ENCODE measurements around the gene SGF29. TPM values are rescaled to one million over a fixed set of nuclear protein-coding genes. Genes with fewer than 3 reads are reported as not detected.

SGF29 gene
- total and polyA plus RNA-seq, 2 experiments from 2014 or later = 10.0 to 17.6 TPM

DNA sequence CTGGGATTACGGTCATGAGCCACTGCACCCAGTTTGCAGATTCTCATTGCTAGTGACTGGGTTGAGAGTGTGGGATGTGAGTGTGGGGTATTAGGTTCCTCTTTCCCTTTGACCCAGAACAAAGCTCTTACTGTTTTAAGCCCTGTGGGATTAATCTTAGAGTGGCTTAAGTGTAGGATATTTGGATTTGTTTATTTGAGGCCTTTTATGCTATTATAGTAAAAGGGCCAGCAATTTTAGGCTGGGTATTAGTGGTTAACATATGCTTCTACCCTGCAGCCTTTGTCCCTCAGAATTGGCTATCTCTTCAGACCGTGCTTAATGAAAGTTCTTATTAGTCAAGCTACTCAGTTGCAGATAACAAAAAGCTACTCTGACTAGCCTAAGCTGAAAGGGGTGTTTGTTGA is 3.2 kb downstream of the SGF29 start (continued):
- no peak for TF ChIP-seq ZNF114 (CRISPR knock-in tag; IDR thresholded peaks at IDR 0.05)

DNA sequence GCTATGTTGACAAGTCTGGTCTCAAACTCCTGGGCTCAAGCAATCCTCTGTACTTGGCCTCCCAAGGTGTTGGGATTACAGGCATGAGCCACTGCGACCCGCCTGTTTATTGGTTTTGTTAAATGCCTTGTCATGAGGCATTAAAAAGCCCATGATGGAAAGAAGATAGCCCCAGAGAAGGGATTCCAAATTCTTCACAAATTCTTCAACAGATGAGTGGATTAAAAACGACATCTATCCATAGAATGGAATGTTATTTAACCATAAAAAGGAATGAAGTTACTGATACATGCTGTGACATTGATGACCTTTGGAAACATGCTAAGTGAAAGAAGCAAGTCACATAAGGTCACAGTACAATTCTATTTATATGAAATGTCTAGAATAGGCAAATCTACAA is 4.7 kb downstream of the SGF29 start:
- H3K27me3 Mint-ChIP-seq (ENCODE audit: insufficient read depth, low read depth, poor library complexity) = no peaks in the 10 kb centered on the region
- no peaks in the 10 kb centered on the region for H3K27me3 ChIP-seq (ENCODE audit: insufficient read depth)
- H3K27ac Mint-ChIP-seq = no peak overlapping the region
- no peak for ATAC-seq
- H3F3A ChIP-seq (replicated peaks; ENCODE audit: low read depth) = no peaks in the 10 kb centered on the region
- H2AFZ ChIP-seq = no peak overlapping the region
- H3K4me1 ChIP-seq (ENCODE audit: insufficient read depth) = no peaks in the 10 kb centered on the region
- TF ChIP-seq ZNF114 (CRISPR knock-in tag; IDR thresholded peaks at IDR 0.05) (no peak), JUNB (IDR thresholded peaks at IDR 0.05; ENCODE audit: unreplicated experiment) (no peak), EZH2 (IDR thresholded peaks at IDR 0.05; ENCODE audit: low read depth, unreplicated experiment) (no peak), CREB1 (CRISPR knock-in tag; IDR thresholded peaks at IDR 0.05; ENCODE audit: low read depth) (no peak), ZNF331 (CRISPR knock-in tag; IDR thresholded peaks at IDR 0.05; ENCODE audit: low read depth) (no peak), EZH2phosphoT487 (IDR thresholded peaks at IDR 0.05; ENCODE audit: unreplicated experiment) (no peak), STAT1 (IDR thresholded peaks at IDR 0.05; ENCODE audit: unreplicated experiment) (no peak), POLR2AphosphoS5 (IDR thresholded peaks at IDR 0.05; ENCODE audit: low read depth) (no peak)
- TF ChIP-seq, protein P1, sequence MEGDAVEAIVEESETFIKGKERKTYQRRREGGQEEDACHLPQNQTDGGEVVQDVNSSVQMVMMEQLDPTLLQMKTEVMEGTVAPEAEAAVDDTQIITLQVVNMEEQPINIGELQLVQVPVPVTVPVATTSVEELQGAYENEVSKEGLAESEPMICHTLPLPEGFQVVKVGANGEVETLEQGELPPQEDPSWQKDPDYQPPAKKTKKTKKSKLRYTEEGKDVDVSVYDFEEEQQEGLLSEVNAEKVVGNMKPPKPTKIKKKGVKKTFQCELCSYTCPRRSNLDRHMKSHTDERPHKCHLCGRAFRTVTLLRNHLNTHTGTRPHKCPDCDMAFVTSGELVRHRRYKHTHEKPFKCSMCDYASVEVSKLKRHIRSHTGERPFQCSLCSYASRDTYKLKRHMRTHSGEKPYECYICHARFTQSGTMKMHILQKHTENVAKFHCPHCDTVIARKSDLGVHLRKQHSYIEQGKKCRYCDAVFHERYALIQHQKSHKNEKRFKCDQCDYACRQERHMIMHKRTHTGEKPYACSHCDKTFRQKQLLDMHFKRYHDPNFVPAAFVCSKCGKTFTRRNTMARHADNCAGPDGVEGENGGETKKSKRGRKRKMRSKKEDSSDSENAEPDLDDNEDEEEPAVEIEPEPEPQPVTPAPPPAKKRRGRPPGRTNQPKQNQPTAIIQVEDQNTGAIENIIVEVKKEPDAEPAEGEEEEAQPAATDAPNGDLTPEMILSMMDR (conservative IDR thresholded peaks at IDR 0.05; ENCODE audit: low read depth in 2 of 2) = no peak
- H3K9me3 Mint-ChIP-seq = no peaks in the 10 kb centered on the region; the same call in 2 of the 3 replicates
- H3K27ac ChIP-seq (ENCODE audit: low read depth) = no peak overlapping the region
- peaks cover 20% of the 10 kb centered on the region for H3K36me3 Mint-ChIP-seq (ENCODE audit: low read depth)
- H3K79me2 ChIP-seq (replicated peaks; ENCODE audit: insufficient read depth) = peaks cover 12% of the 10 kb centered on the region; the same call in 1 of the 2 replicates
- no peak overlapping the region for H3K4me2 ChIP-seq
- no peaks in the 10 kb centered on the region for H4K20me1 ChIP-seq (replicated peaks; ENCODE audit: insufficient read depth)
- peaks cover 5% of the 10 kb centered on the region; the same call in 2 of the 3 replicates for H3K4me1 Mint-ChIP-seq
- no peaks in the 10 kb centered on the region for H3K36me3 ChIP-seq (ENCODE audit: insufficient read depth)
- no peak overlapping the region for H3K4me3 Mint-ChIP-seq
- H3K4me3 ChIP-seq = no peak overlapping the region
- DNase-seq (ENCODE audit: low spot score) = no peak
- H3K9me2 ChIP-seq (ENCODE audit: insufficient read depth) = no peaks in the 10 kb centered on the region

DNA sequence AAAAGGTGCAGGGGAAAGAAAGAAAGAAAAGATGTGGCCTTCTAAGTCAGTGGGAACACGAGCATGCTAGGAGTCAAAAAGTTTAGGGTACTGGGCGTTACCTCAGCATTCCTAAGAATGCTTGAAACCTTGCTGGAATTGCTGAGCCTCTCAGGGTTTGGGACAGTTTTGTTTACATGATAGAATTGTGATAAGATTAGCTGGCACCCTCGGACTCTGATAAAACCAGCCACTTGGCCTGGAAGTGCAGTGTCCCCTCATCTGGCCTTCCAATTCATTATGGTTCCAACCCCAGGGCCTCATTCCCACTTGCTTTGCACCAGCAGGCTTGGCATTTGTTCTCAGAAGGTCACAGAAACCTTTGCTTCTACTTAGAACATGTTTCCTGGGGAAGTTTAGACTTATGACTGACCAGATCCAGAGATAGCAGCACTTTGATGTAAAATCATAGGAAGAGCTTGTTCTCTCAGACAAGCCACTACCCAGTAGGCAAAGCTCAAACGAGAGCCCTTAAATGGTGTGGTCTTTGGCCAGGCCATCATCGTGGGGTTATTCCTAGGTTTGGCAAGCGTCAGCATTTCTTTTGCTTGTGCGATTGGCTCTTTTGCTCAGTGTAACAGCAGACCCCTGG is 8.0 kb downstream of the SGF29 start:
- ATAC-seq (no peak), DNase-seq (ENCODE audit: low spot score) (no peak)
- 0 out of 2 replicates have a peak, but pooled peaks cover 3% of the 10 kb centered on the region for H3K79me2 ChIP-seq (replicated peaks; ENCODE audit: insufficient read depth)
- H3K4me3 ChIP-seq = no peak overlapping the region
- no peak overlapping the region for H3K4me2 ChIP-seq
- Mint-ChIP-seq H3K4me3 (no peak overlapping the region), H3K27me3 (ENCODE audit: insufficient read depth, low read depth, poor library complexity) (no peaks in the 10 kb centered on the region), H3K9me3 (peaks cover 12% of the 10 kb centered on the region), H3K4me1 (no peaks in the 10 kb centered on the region), H3K27ac (no peak overlapping the region), H3K36me3 (ENCODE audit: low read depth) (peaks cover 32% of the 10 kb centered on the region)
- no peaks in the 10 kb centered on the region for H3K4me1 ChIP-seq (ENCODE audit: insufficient read depth)
- no peaks in the 10 kb centered on the region for H3K27me3 ChIP-seq (ENCODE audit: insufficient read depth)
- no peak overlapping the region for H3K27ac ChIP-seq (ENCODE audit: low read depth)
- H4K20me1 ChIP-seq (replicated peaks; ENCODE audit: insufficient read depth) = no peaks in the 10 kb centered on the region
- H3K36me3 ChIP-seq (ENCODE audit: insufficient read depth) = no peaks in the 10 kb centered on the region
- no peaks in the 10 kb centered on the region for H3F3A ChIP-seq (replicated peaks; ENCODE audit: low read depth)
- no peaks in the 10 kb centered on the region for H3K9me2 ChIP-seq (ENCODE audit: insufficient read depth)
- H2AFZ ChIP-seq = no peak overlapping the region
- TF ChIP-seq, protein P2, sequence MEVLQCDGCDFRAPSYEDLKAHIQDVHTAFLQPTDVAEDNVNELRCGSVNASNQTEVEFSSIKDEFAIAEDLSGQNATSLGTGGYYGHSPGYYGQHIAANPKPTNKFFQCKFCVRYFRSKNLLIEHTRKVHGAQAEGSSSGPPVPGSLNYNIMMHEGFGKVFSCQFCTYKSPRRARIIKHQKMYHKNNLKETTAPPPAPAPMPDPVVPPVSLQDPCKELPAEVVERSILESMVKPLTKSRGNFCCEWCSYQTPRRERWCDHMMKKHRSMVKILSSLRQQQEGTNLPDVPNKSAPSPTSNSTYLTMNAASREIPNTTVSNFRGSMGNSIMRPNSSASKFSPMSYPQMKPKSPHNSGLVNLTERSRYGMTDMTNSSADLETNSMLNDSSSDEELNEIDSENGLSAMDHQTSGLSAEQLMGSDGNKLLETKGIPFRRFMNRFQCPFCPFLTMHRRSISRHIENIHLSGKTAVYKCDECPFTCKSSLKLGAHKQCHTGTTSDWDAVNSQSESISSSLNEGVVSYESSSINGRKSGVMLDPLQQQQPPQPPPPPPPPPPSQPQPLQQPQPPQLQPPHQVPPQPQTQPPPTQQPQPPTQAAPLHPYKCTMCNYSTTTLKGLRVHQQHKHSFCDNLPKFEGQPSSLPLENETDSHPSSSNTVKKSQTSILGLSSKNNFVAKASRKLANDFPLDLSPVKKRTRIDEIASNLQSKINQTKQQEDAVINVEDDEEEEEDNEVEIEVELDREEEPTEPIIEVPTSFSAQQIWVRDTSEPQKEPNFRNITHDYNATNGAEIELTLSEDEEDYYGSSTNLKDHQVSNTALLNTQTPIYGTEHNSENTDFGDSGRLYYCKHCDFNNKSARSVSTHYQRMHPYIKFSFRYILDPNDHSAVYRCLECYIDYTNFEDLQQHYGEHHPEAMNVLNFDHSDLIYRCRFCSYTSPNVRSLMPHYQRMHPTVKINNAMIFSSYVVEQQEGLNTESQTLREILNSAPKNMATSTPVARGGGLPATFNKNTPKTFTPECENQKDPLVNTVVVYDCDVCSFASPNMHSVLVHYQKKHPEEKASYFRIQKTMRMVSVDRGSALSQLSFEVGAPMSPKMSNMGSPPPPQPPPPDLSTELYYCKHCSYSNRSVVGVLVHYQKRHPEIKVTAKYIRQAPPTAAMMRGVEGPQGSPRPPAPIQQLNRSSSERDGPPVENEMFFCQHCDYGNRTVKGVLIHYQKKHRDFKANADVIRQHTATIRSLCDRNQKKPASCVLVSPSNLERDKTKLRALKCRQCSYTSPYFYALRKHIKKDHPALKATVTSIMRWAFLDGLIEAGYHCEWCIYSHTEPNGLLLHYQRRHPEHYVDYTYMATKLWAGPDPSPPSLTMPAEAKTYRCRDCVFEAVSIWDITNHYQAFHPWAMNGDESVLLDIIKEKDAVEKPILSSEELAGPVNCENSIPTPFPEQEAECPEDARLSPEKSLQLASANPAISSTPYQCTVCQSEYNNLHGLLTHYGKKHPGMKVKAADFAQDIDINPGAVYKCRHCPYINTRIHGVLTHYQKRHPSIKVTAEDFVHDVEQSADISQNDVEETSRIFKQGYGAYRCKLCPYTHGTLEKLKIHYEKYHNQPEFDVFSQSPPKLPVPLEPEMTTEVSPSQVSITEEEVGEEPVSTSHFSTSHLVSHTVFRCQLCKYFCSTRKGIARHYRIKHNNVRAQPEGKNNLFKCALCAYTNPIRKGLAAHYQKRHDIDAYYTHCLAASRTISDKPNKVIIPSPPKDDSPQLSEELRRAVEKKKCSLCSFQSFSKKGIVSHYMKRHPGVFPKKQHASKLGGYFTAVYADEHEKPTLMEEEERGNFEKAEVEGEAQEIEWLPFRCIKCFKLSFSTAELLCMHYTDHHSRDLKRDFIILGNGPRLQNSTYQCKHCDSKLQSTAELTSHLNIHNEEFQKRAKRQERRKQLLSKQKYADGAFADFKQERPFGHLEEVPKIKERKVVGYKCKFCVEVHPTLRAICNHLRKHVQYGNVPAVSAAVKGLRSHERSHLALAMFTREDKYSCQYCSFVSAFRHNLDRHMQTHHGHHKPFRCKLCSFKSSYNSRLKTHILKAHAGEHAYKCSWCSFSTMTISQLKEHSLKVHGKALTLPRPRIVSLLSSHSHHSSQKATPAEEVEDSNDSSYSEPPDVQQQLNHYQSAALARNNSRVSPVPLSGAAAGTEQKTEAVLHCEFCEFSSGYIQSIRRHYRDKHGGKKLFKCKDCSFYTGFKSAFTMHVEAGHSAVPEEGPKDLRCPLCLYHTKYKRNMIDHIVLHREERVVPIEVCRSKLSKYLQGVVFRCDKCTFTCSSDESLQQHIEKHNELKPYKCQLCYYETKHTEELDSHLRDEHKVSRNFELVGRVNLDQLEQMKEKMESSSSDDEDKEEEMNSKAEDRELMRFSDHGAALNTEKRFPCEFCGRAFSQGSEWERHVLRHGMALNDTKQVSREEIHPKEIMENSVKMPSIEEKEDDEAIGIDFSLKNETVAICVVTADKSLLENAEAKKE (CRISPR knock-in tag; IDR thresholded peaks at IDR 0.05) = no peak
- no peak for TF ChIP-seq POLR2AphosphoS5 (IDR thresholded peaks at IDR 0.05; ENCODE audit: low read depth)
- TF ChIP-seq EZH2phosphoT487 (IDR thresholded peaks at IDR 0.05; ENCODE audit: unreplicated experiment) = no peak
- no peak for TF ChIP-seq STAT1 (IDR thresholded peaks at IDR 0.05; ENCODE audit: unreplicated experiment)

All from GM23338 (cell line).